ENCODE data around the gene TAX1BP1.

TAX1BP1 gene

GRCh38 chr7:27866256-27866655, 126.3 kb downstream of the TAX1BP1 start:
- H3K4me3 ChIP-seq (ENCODE audit: low read length) = no peak overlapping the region
- no CpG with 5 or more reads among the region's 2 CpGs for WGBS (ENCODE audit: insufficient coverage, insufficient read length)

GRCh38 chr7:27866828-27867672, 127.1 kb downstream of the TAX1BP1 start:
- H3K4me3 ChIP-seq (ENCODE audit: low read length) = no peak overlapping the region
- no peak overlapping the region for H3K27ac ChIP-seq (ENCODE audit: low read length)
- peaks cover 2% of the 10 kb centered on the region; the same call in 1 of the 2 replicates for H3K4me1 ChIP-seq (ENCODE audit: control insufficient read depth, insufficient read depth, low read length)
- WGBS (ENCODE audit: insufficient coverage, insufficient read length) = no CpG with 5 or more reads among the region's 17 CpGs
- DNase-seq (ENCODE audit: low read depth, low spot score) = no peak
- no peaks in the 10 kb centered on the region for H3K9me3 ChIP-seq (ENCODE audit: control insufficient read depth, insufficient read depth, low read length)
- H3K36me3 ChIP-seq (ENCODE audit: control insufficient read depth, insufficient read depth, low read length) = no peaks in the 10 kb centered on the region
- no peaks in the 10 kb centered on the region for H3K27me3 ChIP-seq (ENCODE audit: control insufficient read depth, insufficient read depth, low read length)

More at GRCh38 chr7:27866256-27866655, 126.3 kb downstream of the TAX1BP1 start:
- Histone ChIP-seq H3K27ac (ENCODE audit: low read length) (no peak overlapping the region), H3K4me1 (ENCODE audit: control insufficient read depth, insufficient read depth, low read length) (peaks cover 2% of the 10 kb centered on the region; the same call in 1 of the 2 replicates), H3K9me3 (ENCODE audit: control insufficient read depth, insufficient read depth, low read length) (no peaks in the 10 kb centered on the region), H3K36me3 (ENCODE audit: control insufficient read depth, insufficient read depth, low read length) (no peaks in the 10 kb centered on the region), H3K27me3 (ENCODE audit: control insufficient read depth, insufficient read depth, low read length) (no peaks in the 10 kb centered on the region)
- no peak for DNase-seq (ENCODE audit: low read depth, low spot score)

DNA sequence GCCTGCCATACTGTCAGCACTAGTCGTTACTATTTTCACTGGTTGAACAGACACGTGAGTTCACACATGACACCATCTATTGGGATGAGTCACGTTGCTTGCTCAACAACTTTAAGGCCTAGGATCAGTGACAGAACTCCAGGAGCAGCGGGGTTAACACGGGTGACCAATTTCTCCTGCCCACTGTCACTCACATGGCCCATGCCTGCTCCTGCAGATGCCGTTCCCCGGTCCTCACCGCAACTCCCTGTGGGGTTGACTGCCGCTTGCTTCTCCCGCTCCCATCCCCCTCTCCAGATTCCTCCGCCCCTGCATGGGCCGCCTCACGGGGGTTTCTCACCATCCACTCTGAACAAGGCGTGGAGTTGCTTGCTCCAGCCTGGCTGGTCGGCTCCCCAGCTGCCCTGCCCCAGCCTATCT, 128.2 kb downstream of the TAX1BP1 start:
- DNase-seq (ENCODE audit: low read depth, low spot score) = no peak
- Histone ChIP-seq H3K4me3 (ENCODE audit: low read length) (no peak overlapping the region), H3K36me3 (ENCODE audit: control insufficient read depth, insufficient read depth, low read length) (no peaks in the 10 kb centered on the region), H3K27ac (ENCODE audit: low read length) (no peak overlapping the region), H3K9me3 (ENCODE audit: control insufficient read depth, insufficient read depth, low read length) (no peaks in the 10 kb centered on the region), H3K27me3 (ENCODE audit: control insufficient read depth, insufficient read depth, low read length) (no peaks in the 10 kb centered on the region), H3K4me1 (ENCODE audit: control insufficient read depth, insufficient read depth, low read length) (peaks cover 2% of the 10 kb centered on the region; the same call in 1 of the 2 replicates)
- no CpG with 5 or more reads among the region's 15 CpGs for WGBS (ENCODE audit: insufficient coverage, insufficient read length)

DNA sequence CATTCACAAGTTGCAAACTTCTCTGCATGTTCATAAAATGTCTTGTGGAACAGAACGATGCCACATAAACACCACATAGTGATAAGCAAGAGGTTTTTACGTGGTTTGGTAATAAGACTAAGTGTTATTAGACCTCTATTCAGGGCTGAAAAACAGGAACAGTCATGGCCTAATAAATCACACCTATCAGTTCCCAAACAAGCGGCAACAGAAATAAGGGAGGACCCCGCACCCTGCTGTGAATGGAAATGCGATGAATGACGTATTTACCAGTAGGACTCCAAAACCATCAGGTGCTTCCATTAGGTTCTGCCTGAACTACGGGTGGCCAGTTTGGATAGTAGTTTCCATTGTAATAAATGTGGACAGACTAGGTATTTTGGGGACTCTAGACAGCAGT, 129.1 kb downstream of the TAX1BP1 start:
- no peak overlapping the region for H3K27ac ChIP-seq (ENCODE audit: low read length)
- H3K27me3 ChIP-seq (ENCODE audit: control insufficient read depth, insufficient read depth, low read length) = no peaks in the 10 kb centered on the region
- WGBS (ENCODE audit: insufficient coverage, insufficient read length) = no CpG with 5 or more reads among the region's 7 CpGs
- no peak for DNase-seq (ENCODE audit: low read depth, low spot score)
- H3K36me3 ChIP-seq (ENCODE audit: control insufficient read depth, insufficient read depth, low read length) = no peaks in the 10 kb centered on the region
- peaks cover 2% of the 10 kb centered on the region; the same call in 1 of the 2 replicates for H3K4me1 ChIP-seq (ENCODE audit: control insufficient read depth, insufficient read depth, low read length)
- no peaks in the 10 kb centered on the region for H3K9me3 ChIP-seq (ENCODE audit: control insufficient read depth, insufficient read depth, low read length)
- H3K4me3 ChIP-seq (ENCODE audit: low read length) = no peak overlapping the region

GRCh38 chr7:27870595-27870994, 130.6 kb downstream of the TAX1BP1 start:
- no CpG with 5 or more reads among the region's 5 CpGs for WGBS (ENCODE audit: insufficient coverage, insufficient read length)
- Histone ChIP-seq H3K9me3 (ENCODE audit: control insufficient read depth, insufficient read depth, low read length) (no peaks in the 10 kb centered on the region), H3K27me3 (ENCODE audit: control insufficient read depth, insufficient read depth, low read length) (no peaks in the 10 kb centered on the region), H3K36me3 (ENCODE audit: control insufficient read depth, insufficient read depth, low read length) (no peaks in the 10 kb centered on the region), H3K4me3 (ENCODE audit: low read length) (no peak overlapping the region), H3K27ac (ENCODE audit: low read length) (no peak overlapping the region), H3K4me1 (ENCODE audit: control insufficient read depth, insufficient read depth, low read length) (peaks cover 2% of the 10 kb centered on the region; the same call in 1 of the 2 replicates)
- DNase-seq (ENCODE audit: low read depth, low spot score) = no peak

GRCh38 chr7:27871086-27871485, 131.1 kb downstream of the TAX1BP1 start:
- no CpG with 5 or more reads among the region's 3 CpGs for WGBS (ENCODE audit: insufficient coverage, insufficient read length)
- H3K9me3 ChIP-seq (ENCODE audit: control insufficient read depth, insufficient read depth, low read length) = no peaks in the 10 kb centered on the region
- no peak overlapping the region for H3K27ac ChIP-seq (ENCODE audit: low read length)
- H3K27me3 ChIP-seq (ENCODE audit: control insufficient read depth, insufficient read depth, low read length) = no peaks in the 10 kb centered on the region
- H3K36me3 ChIP-seq (ENCODE audit: control insufficient read depth, insufficient read depth, low read length) = no peaks in the 10 kb centered on the region
- peaks cover 4% of the 10 kb centered on the region for H3K4me1 ChIP-seq (ENCODE audit: control insufficient read depth, insufficient read depth, low read length)
- DNase-seq (ENCODE audit: low read depth, low spot score) = no peak
- no peak overlapping the region for H3K4me3 ChIP-seq (ENCODE audit: low read length)

DNA sequence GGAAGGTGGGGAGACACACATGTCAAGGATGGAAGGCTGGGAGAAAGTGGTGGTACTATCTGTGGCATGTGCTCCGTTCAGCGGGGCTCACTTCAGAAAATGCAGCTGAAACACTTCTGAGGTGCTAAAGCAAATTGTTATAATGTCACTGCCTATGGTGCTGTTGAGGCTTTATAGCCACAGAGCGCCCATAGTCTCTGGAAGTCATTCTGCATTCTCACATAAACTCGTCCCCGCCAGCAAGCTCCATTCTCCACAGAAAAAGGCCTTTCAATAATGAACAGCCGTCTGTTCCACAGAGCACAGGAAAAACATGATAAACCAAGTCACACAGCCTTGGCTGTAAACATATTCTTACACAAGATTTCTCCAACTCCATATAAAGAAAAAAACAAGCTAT, 131.9 kb downstream of the TAX1BP1 start:
- no peaks in the 10 kb centered on the region for H3K27me3 ChIP-seq (ENCODE audit: control insufficient read depth, insufficient read depth, low read length)
- H3K27ac ChIP-seq (ENCODE audit: low read length) = no peak overlapping the region
- DNase-seq (ENCODE audit: low read depth, low spot score) = no peak
- H3K4me1 ChIP-seq (ENCODE audit: control insufficient read depth, insufficient read depth, low read length) = peaks cover 4% of the 10 kb centered on the region
- H3K36me3 ChIP-seq (ENCODE audit: control insufficient read depth, insufficient read depth, low read length) = no peaks in the 10 kb centered on the region
- no peaks in the 10 kb centered on the region for H3K9me3 ChIP-seq (ENCODE audit: control insufficient read depth, insufficient read depth, low read length)
- no peak overlapping the region for H3K4me3 ChIP-seq (ENCODE audit: low read length)
- WGBS (ENCODE audit: insufficient coverage, insufficient read length) = no CpG with 5 or more reads among the region's 6 CpGs

- no peaks in the 10 kb centered on the region for H3K9me3 ChIP-seq (ENCODE audit: control insufficient read depth, insufficient read depth, low read length)
- H3K4me3 ChIP-seq (ENCODE audit: low read length) = no peak overlapping the region
- H3K4me1 ChIP-seq (ENCODE audit: control insufficient read depth, insufficient read depth, low read length) = peaks cover 4% of the 10 kb centered on the region
- no CpG with 5 or more reads among the region's 17 CpGs for WGBS (ENCODE audit: insufficient coverage, insufficient read length)
- H3K27ac ChIP-seq (ENCODE audit: low read length) = no peak overlapping the region
- no peaks in the 10 kb centered on the region for H3K36me3 ChIP-seq (ENCODE audit: control insufficient read depth, insufficient read depth, low read length)
- DNase-seq (ENCODE audit: low read depth, low spot score) = no peak
- H3K27me3 ChIP-seq (ENCODE audit: control insufficient read depth, insufficient read depth, low read length) = no peaks in the 10 kb centered on the region
Observed at GRCh38 chr7:27872356-27873275, 132.7 kb downstream of the TAX1BP1 start.

DNA sequence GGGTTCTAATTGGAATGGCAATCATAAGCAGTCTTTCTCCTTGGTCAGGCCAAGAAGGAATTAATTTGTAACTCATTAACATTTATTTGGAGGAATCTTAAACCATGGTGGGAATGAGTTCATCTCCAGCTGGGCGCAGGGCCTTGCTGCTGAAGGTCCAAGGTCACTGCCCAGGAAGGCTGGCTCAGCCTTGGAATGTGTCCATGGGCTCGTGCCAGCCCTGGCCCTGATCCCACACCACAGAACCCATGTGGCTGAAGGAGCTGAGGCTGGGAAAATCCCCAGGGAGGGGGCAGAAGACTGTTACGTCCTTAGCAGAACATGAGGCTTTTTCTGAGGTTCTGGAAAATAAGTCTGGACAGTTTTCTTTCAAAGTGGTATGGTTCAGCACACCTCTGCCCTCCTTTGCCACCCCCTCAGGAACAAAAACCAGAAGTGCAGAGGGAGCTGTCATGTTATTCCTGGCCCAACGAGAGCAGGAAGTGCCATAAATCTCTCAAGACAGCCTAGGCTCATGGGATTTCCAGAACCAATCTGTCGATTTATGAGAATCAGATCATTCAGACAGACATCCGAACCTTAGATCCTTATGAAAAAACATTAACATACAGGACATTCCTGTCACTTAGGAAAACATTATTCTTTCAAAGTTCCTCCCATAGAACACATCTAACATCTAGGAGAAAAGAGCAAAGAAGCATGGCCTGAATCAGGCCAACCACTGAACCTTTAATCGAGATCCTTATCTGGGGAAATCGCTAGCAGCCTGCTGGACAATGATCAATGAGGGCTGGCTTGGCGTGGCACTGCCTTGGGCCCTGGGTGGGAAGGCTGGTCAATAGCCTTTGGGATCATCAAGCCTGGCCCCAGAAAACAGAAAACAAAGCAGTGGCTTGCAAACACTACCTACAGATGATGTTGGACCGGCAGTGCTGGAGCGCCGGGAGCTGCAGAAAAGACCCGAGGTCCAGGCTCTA, 134.3 kb downstream of the TAX1BP1 start:
- no peaks in the 10 kb centered on the region for H3K36me3 ChIP-seq (ENCODE audit: control insufficient read depth, insufficient read depth, low read length)
- no CpG with 5 or more reads among the region's 13 CpGs for WGBS (ENCODE audit: insufficient coverage, insufficient read length)
- H3K4me3 ChIP-seq (ENCODE audit: low read length) = no peak overlapping the region
- no peak overlapping the region for H3K27ac ChIP-seq (ENCODE audit: low read length)
- H3K9me3 ChIP-seq (ENCODE audit: control insufficient read depth, insufficient read depth, low read length) = no peaks in the 10 kb centered on the region
- no peak for DNase-seq (ENCODE audit: low read depth, low spot score)
- H3K27me3 ChIP-seq (ENCODE audit: control insufficient read depth, insufficient read depth, low read length) = no peaks in the 10 kb centered on the region
- peaks cover 2% of the 10 kb centered on the region; the same call in 1 of the 2 replicates for H3K4me1 ChIP-seq (ENCODE audit: control insufficient read depth, insufficient read depth, low read length)
